T1000 (cell line): ENCODE measurements around the gene CCT3.
"Not testable (repeated sequence)": the region's sequence is repeated elsewhere in the genome, so short reads cannot be mapped to it uniquely, and the experiment has no call there.

Source experiments
- DNase-seq: peaks from one replicate; lab custom pipeline; 2025; ENCODE audit warnings: mixed read lengths; lab: John Stamatoyannopoulos, UW

Gene CCT3

DNA sequence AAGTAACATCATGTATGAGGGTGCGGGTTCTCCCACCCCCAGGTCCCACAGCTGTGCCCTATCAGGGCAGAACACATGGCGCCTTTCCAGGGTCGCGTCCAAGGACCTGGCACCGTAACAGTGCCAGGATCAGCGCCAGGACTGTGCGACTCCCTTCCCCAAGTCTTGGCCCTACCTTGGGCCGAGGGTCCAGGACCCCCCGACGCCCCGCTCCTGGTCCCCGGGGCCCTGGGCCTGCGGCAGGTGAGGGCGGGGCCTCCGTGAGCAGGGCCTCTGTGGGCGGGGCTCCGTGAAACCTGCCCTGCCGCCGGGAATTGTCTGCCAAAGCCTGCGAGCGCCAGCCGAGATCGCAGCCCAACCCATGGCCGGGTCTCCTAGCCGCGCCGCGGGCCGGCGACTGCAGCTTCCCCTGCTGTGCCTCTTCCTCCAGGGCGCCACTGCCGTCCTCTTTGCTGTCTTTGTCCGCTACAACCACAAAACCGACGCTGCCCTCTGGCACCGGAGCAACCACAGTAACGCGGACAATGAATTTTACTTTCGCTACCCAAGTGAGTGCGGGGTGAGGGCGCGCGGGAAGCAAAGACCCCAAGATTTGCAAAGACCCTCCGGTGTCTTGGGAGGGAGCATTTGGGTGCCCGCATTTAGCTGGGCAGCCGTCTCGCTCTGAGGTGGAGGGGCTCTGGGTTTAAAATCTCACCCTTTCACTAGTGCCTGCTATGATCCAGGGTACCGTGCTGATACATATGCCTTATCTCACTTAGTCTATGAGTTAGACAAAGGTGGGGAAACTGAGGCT is 31.0 kb upstream of the CCT3 start, which contains the start of gene RHBG:
Gene RHBG, plus strand, starts transcription at position 323 of the 796 bp plus-strand sequence. Its CDS starts 39 bp downstream, at position 362.
- DNase-seq, result no peak

DNA sequence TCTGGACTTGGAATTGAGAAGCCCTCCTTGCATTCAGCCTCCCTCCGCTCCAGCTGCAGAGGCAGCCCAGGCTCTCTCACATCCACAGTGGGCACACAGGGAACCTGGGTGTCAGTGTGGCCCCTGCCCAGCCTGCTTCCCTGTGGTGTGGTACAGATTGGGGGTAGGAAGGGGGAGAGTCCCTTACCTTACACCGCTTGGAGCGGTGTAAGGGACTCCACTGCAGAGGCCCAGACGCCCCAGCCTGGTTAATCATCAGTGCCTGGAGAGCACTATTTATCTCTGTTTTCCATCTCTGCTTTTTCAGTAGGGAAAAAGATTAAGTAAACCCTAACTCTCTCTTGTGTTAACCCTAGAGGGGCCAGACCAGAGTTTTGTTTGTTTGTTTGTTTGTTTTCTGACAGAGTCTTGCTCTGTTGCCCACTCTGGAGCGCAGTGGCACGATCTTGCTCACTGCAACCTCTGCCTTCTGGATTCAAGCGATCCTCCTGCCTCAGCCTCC is 30.1 kb upstream of the CCT3 start:
- no peak for DNase-seq

DNA sequence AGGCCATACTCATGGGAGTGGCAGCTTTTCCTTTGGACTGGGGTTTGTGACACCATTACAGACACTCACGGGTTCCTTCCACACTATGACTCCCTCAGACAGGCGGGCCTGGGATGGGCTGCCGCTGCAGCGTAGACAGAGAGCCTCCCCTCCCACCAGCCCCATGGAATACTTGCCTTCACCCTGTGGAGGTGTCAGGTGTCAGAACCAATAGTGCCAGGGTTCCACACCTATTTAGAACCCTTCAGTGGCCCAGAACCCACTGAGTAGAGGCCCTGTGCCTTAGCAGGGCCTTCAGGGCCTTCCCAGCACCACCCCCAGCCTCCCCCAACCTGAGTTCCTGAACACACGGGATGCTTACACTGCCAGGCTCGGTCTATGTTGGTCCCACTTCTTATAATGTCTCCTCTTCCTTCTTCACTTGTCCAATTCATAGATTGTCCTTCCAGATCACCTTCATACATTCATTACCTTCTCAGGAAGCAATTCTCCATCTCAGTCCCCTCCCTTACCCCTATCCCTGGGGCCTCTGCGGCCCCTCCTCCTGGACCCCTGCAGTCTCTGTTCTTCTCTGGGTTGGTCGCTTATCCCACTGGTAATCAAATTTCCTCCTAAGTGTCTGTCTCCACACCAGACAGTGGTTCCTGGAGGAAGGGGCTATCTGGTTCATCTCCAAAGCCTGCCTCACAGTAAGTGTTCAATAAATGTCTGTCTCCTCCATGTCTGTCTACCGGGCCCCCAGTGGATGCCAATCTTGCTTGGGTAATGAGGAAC is 29.5 kb upstream of the CCT3 start:
- DNase-seq, result no peak

DNA sequence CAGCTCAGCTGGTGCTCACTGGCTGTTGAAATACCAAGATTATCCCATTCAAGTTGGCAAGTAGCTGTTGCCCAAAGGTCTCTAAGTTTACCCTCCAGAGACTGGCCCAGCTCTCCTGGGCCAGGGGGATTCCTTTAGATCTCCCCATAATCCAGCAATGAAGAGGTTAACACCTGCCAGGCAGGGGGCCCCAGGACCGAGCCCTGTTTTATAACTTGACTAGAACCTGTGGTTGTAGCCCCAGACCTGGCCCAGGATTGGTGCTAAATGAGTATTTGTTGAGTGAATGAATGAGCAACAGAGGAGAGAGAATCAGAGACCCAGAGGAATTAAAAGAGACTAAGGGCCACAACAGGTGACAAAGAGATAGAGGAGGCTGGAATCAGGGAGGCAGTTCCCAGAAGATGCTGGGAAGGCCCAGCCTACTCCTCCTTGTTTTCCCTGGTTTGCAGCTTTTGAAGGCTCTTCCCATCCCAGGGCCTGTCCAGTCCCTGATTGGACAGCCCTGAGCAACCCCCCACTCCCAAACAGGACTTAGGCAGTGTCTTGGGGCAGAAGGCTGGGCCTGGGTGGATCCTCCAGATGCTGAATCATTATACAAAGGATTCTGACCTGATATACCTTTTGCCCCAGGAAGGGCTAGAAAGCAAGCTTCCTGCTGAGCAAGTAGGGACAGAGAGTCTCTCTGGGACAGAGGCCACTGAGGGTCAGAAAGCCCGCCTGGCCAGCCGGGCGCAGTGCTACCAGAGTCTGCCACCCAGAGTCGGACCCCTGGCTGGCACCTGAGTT is 28.5 kb upstream of the CCT3 start:
- DNase-seq, result no peak

DNA sequence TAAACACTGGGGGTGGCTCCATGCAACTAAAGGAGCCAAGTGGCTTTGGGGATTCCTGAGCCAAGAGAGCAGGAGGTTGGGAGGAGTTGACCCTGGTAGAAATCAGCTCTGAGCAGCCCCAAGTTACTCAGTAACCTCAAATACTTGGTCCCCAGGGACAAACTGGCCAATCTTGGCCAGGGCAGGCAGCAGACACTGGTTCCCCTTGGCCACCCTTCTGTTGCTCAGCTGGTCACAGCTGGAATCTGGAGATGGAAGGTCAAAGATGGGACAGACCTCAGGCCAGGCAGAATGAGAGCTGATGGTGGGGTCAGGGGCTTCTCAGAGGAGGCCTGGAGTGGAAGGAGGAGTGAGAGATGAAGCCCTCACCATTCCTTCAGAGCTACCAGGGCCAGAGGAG is 27.7 kb upstream of the CCT3 start:
- no peak for DNase-seq

DNA sequence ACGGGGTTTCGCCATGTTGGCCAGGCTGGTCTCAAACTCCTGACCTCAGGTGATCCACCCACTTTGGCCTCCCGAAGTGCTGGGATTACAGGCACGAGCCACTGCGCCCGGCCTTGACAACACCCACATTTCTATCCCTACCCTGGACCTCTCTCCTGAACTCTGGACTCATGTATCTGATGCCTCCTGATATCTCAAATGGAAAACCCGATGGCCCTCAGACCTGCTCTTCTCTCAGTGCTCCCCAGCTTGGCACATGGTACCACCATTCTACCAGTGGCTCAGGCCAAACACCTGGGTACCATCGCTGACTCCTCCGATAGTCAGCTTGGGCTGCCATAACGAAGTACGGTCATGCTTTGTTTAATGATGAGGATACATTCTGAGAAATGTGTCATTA is 22.4 kb upstream of the CCT3 start:
- no peak for DNase-seq

DNA sequence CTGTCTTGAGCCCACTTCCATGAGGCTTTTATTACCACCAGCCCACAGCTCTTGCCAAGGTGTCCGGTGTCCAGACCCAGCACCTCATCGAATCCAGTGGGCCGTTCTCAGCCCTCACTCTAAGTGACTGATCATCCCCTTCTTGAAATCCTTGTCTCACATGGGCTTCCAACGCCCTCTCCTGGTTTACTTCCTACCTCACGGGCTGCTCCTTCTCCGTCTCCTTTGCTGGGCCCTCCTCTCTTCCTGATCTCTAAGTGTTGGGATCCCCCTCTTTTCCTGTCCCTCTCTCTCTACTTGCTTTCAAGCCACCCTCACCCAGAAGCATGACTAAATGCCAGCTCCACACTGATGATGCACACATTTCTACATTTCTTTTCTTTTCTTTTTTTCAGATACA is 21.9 kb upstream of the CCT3 start:
- no peak for DNase-seq

DNA sequence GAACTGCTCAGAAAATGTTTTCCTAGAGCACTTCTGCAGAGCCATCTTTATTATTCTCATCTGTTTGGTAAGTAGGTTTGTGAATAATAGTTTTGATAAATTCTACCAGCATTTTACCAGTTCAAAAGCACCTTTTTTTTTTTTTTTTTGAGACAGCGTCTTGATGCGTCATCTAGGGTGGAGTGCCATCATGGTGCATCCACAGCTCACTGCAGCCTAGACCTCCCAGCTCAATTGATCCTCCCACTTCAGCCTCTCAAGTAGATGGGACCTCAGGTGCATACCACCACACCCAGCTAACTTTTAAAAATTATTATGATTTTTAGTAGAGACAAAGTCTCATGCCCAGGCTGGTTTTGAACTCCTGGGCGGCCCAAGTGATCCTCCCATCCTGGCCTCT is 21.2 kb upstream of the CCT3 start:
- no peak for DNase-seq

DNA sequence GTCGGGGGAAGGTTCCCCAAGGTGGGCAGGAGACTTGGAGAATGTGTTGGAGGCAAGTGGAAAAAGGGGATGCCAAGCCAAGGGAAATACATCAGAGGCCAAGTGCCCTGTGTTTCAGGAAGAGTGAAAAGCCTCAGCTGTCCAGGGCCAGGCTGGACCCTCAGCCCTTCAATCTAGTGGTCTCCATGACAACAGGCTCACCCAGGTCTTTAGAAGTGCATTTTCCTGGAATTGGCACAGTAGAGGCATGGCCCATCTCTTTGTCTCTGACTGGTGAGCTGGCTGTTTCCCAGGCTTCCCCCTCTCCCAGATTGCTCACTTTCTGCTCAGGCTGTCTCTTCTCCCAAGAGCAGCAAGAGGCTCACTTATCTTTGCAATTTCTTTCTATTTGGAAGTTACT is 20.5 kb upstream of the CCT3 start:
- DNase-seq, result no peak

DNA sequence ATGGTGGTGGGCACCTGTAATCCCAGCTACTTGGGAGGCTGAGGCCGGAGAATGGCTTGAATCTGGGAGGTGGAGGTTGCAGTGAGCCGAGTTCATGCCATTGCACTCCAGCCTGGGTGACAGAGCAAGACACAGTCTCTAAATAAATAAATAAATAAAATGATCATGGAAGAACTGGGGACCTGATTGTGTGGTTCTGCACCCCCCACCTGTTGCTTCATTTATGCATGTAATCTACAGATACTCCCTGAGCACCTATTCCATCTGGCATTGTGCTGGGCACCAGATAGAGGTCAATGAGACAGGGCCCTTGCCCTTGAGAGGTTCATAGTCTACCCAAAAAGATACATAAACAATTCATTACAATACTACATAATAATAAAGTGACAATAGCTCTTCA is 19.9 kb upstream of the CCT3 start:
- DNase-seq, result no peak

DNA sequence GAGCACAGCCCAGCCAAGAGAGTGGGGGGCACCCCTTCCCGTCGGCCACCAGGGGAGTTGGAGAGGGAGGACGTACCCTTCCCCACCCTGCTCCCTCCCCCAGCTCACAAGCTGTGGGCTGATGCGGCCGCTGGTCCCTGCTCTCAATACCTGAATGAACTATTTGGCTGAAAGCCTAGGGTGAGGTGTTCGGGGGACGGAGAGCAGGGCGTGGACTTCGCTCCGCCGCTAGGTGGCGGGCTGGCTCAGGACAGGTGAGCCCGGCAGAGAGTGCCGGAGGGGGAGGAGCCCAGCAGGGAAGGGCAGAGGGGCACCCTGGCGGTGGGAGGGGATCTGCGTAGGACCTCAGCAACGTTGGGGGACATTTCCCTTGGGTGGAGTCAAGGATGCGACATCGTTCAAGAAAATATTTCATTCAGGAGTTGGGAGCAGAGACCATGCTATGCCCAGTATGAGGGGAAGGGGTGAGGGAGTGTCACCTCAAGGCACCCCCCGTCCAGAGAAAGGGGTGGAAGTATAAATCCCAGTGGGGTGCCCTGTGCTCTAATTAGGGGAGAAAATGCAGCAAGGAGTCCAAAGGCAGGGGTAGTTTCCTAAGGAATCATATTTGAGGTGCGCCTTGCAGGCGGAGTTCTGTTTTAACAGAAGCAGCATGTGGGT is 18.9 kb upstream of the CCT3 start:
- no peak for DNase-seq

DNA sequence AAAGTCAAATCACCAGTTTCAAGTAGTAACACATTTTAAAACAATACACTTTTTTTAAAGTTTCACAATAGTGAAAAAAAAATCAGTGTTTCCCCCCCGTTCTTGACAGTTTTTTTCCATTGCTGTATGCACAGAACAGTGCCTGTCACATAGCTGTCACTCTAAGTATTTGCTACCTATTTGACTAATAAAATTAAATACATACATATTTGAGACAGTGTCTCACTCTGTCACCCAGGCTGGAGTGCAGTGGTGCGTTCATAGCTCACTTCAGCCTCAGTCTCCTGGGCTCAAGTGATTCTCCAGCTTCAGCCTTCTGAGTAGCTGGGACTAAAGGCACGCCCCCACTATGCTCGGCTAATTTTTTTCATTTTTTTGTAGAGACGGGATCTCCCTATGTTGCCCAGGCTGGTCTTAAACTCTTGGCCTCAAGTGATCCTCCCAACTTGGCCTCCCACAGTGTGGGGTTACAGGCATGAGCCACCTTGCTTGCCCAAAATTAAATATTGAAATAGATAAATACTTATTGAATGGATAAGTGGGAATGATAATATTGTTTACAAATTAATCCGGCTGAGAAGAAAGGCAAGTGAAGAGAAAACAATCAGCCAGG is 18.3 kb upstream of the CCT3 start:
- DNase-seq, result no peak

DNA sequence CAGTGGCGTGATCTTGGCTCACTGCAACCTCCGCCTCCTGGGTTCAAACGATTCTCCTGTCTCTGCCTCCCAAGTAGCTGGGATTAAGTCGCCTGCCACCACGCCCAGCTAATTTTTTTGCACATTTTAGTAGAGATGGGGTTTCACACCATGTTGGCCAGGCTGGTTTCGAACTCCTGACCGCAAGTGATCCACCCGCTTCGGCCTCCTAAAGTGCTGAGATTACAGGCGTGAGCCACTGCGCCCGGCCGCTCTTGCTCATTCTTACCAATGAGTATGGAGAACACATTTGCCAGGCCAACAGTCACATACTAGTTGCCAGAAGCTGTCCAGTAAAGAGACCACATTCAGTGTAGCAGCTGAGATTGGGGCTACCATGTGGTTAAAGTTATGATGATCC is 14.4 kb upstream of the CCT3 start:
- not testable (repeated sequence) for DNase-seq

DNA sequence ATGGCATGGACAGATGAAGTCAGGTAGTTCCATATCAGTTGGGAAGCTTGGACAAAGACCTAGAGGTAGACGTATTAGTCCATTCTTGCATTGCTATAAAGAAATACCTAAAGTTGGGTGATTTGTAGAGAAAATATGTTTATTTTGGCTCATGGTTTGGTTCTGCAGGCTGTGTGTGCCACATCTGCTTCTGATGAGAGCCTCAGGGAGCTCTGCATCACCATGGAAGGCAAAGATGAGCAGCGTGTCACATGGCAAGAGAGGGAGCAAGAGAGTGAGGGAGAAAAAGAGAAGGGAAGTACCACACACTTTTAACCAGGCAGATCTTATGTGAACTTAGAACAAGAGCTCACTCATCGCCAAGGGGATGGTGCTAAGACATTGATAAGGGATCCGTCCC is 9.2 kb upstream of the CCT3 start:
- DNase-seq, result no peak

DNA sequence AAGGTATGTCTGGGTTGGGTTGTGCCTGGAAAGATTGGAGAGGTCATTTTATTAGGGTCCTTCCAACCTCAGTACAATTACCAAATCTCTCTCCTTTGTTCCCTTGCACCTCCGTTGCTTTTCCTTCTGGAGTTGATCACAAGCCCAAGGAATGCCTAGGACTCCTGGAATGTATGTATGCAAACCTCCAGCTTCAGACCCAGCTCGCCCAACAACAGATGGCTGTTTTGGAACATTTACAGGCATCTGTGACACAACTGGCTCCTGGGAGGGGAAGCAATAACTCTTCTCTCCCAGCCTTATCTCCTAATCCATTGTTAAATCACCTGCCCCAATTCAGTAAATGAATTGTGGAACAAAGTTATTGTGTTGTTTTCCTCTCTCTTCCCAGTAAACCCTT is 8.5 kb upstream of the CCT3 start:
- no peak for DNase-seq

DNA sequence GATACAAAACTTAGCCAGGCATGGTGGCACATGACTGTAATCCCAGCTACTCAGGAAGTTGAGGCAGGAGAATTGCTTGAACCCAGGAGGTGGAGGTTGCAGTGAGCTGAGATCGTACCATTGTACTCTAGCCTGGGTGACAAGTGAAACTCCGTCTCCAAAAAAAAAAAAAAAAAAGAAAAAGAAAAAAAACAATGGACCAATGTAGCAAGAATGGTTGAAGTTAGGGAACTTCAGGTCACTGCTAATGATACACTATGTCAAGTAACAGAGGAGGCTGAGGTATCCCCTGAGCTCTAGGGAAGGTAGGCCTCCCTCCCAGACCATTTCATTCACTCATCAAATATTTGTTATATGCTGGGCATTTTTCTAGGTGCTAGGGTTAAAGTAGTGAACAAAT is 7.9 kb upstream of the CCT3 start:
- not testable (repeated sequence) for DNase-seq

DNA sequence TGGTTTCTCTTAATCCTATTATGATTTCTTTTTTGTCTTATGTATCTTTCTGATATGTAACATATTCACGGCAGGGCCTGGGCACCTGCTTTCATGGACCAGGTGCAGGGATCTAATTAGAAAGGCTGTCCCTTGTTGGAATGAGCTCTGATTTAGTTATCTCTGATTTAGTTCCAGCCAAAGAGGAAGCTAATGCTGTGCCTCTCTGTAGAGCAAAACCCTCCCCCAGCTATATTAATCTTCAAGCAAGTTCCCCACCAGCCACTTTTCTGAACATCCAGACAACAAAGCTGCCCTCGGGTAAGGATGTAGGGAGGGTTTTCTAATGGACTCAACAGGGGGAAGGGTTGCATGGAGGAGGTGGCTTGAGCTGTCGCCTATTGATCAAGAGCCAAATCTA is 6.3 kb upstream of the CCT3 start:
- DNase-seq, result no peak

DNA sequence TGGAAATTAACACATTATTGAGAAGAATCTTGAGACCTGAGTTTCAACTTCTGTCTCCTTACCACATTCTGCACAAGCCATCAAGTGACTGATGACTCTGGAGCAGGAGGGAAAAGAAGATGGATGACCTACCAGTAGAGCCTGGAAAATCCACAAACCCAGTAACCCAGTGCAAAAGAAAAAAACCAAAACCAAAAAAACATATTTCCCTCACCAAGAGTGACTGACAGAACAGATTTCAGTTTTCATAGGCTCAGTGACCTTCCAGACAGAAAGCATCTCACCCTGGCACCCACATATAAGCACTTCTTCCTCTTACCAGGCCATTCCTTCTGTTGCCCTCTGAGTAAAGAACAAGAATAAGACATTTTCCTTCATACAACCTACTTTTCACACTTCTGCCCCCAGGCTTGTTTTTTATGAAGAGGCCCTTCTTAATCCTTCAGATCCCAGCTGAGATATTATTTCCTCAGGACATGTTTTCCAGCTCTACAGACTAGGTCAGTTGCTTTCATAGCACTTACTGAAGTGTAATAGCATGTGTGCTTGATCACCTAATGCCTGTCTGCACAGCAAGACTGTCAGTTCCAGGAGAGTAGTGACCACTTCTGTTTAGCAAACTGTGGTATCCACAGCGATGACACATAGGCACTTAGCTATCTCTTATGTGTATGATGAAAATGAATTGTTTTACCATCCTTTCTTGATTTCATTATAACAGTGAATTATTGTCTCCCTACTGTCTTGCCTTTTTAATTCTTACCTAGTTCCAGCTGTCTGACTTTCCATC is 4.3 kb upstream of the CCT3 start:
- no peak for DNase-seq

DNA sequence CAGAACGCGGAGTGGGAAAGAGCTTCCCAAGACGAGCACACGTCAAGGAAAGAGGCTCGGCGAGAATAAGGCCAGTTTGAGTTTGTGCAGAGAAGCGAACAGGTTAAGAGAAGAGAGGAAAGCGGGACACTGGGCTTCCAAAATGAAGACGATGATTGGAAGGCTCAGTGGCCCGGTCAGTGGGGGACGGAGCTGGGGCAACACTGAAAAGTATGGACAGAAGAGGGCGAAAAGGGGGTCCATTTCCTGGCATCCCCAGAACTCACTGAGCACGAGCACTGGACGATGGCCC is 258 bp downstream of the CCT3 start:
- no peak for DNase-seq

DNA sequence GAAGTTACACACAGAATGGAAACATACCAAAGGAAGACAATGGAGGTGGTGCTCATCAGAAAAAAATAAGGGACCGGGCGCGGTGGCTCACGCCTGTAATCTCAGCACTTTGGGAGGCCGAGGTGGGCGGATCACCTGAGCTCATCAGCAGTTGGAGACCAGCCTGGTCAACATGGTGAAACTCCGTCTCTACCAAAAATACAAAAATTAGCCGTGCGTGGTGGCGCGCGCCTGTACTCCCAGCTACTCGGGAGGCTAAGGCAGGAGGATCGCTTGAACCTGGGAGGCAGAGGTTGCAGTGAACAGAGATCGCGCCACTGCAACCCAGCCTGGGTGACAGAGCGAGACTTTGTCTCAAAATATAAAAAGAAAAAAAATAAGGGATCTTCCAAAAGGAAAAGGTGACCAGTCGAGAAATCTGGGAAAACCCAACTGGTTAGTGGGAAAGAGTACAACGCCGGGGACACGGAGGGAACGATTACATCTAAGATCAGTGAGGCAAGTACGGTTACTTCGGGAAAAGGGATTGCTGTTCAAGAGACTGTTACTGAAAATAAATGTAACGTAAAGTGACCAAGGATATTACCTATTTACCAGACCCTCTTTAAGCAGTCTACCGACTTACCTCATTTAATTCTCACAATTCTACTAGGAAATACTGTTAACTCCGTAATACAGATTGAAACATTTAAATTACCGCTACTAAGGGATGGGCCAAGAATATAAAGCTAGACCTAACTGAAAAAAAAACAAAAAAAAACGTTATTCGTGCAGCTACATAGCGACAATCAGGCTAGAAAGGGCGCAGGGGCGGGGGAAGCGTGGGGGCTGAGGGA is 822 bp downstream of the CCT3 start:
- no peak for DNase-seq
